CD4-positive, CD25-positive, alpha-beta regulatory T cell (primary cell): ENCODE results near the gene ACTN1. TPM values are rescaled to one million over a fixed set of nuclear protein-coding genes. Genes with fewer than 3 reads are reported as not detected.

Experiments
- ATAC-seq, 2 donors: fragments of 150-1000 bp; cut with Tn5 transposase; one replicate each; pipeline ENCODE4 v1.10.0; 2021; ENCODE audit warnings: low read depth in 2 of 2, moderate number of reproducible peaks in 2 of 2, moderate library complexity in 1 of 2
- DNase-seq, 3 donors: peaks; one replicate each; pipeline versions ENCODE4 v3.0.0 to v3.0.0-alpha.2; 2012 to 2022; ENCODE audit warnings: mixed read lengths in 1 of 3
- H3K27ac ChIP-seq: one replicate; pipeline ENCODE4 v1.7.0; 2013; ENCODE audit warnings: mild to moderate bottlenecking, low read length; ENCODE audit not compliant: insufficient read depth, poor library complexity, severe bottlenecking
- H3K27me3 ChIP-seq: one replicate; pipeline ENCODE4 v1.7.0; 2013; ENCODE audit warnings: low read length; ENCODE audit not compliant: control insufficient read depth, insufficient read depth
- H3K36me3 ChIP-seq: one replicate; pipeline ENCODE4 v1.7.0; 2013; ENCODE audit warnings: mild to moderate bottlenecking, low read length, moderate library complexity; ENCODE audit not compliant: control insufficient read depth, insufficient read depth
- H3K4me1 ChIP-seq: 2 replicates; pipeline ENCODE4 v1.7.0; 2013; ENCODE audit warnings: mild to moderate bottlenecking, low read length; ENCODE audit not compliant: insufficient read depth, control insufficient read depth, poor library complexity, severe bottlenecking
- H3K4me3 ChIP-seq: one replicate; pipeline ENCODE4 v1.7.0; 2013; ENCODE audit warnings: low read depth, mild to moderate bottlenecking, low read length, moderate library complexity
- H3K9me3 ChIP-seq, 2 experiments: 1 replicate in 1 of 2; 2 replicates in 1 of 2; pipeline ENCODE4 v1.7.0; 2013; ENCODE audit warnings: low read length in 2 of 2, mild to moderate bottlenecking in 1 of 2, moderate library complexity in 1 of 2; ENCODE audit not compliant: control insufficient read depth in 2 of 2
- H3K27ac Mint-ChIP-seq, 3 donors: one replicate each; pipeline ENCODE4 v1.8.0; 2020 to 2022; ENCODE audit warnings: mild to moderate bottlenecking in 3 of 3, mixed read lengths in 3 of 3, moderate library complexity in 2 of 3
- H3K27me3 Mint-ChIP-seq: one replicate; pipeline ENCODE4 v1.8.0; 2022; ENCODE audit warnings: mild to moderate bottlenecking, mixed read lengths
- H3K36me3 Mint-ChIP-seq: one replicate; pipeline ENCODE4 v1.8.0; 2020; ENCODE audit warnings: mixed read lengths
- H3K4me1 Mint-ChIP-seq, 4 donors: one replicate each; pipeline ENCODE4 v1.8.0; 2020 to 2022; ENCODE audit warnings: mixed read lengths in 4 of 4, mild to moderate bottlenecking in 1 of 4
- H3K4me3 Mint-ChIP-seq, 4 donors: one replicate each; pipeline ENCODE4 v1.8.0; 2020 to 2022; ENCODE audit warnings: mild to moderate bottlenecking in 4 of 4, mixed read lengths in 4 of 4, moderate library complexity in 3 of 4
- H3K9me3 Mint-ChIP-seq, 7 donors: one replicate each; pipeline ENCODE4 v1.8.0; 2020 to 2022; ENCODE audit warnings: mixed read lengths in 7 of 7, mild to moderate bottlenecking in 3 of 7, moderate library complexity in 2 of 7
- polyA plus RNA-seq, 4 donors: library from polyadenylated mRNA; unstranded; fragments of 300-500 nt; fragmentation: Illumina TruSeq; gene quantifications; one replicate each; pipeline ENCODE4 v1.2.3, GENCODE V29; 2021
- total RNA-seq: library from RNA; stranded (reverse); gene quantifications from one replicate; pipeline ENCODE4 v1.2.3, GENCODE V29; 2022

ACTN1 gene
- total and polyA plus RNA-seq, 5 donors from 2014 or later, result 28.3 to 78.8 (median 47.5) TPM

- no peak overlapping the region for H3K27ac Mint-ChIP-seq
- peaks cover 0 to 2% (median 0%) of the 10 kb centered on the region in 7 donors for H3K9me3 Mint-ChIP-seq
- H3K4me3 ChIP-seq, result no peak overlapping the region
- peaks cover 55% of the 10 kb centered on the region for H3K36me3 Mint-ChIP-seq
- DNase-seq, result no peak
- H3K9me3 ChIP-seq, result no peaks in the 10 kb centered on the region
- no peaks in the 10 kb centered on the region for H3K27me3 ChIP-seq
- peaks cover 51% of the 10 kb centered on the region for H3K36me3 ChIP-seq
- no peak for ATAC-seq
- no peak overlapping the region for H3K27ac ChIP-seq
- H3K4me1 Mint-ChIP-seq, result no peaks in the 10 kb centered on the region
- H3K4me1 ChIP-seq, result no peaks in the 10 kb centered on the region
- H3K4me3 Mint-ChIP-seq, result no peak overlapping the region
- no peaks in the 10 kb centered on the region for H3K27me3 Mint-ChIP-seq
Observed at GRCh38 chr14:68879321-68879781, 99.8 kb downstream of the ACTN1 start.

GRCh38 chr14:68878908-68879307 is 100.2 kb downstream of the ACTN1 start:
- H3K36me3 Mint-ChIP-seq, result peaks cover 57% of the 10 kb centered on the region
- H3K27me3 Mint-ChIP-seq, result no peaks in the 10 kb centered on the region

GRCh38 chr14:68877993-68878575 is 101.0 kb downstream of the ACTN1 start:
- H3K27ac Mint-ChIP-seq, result no peak overlapping the region

More at GRCh38 chr14:68878908-68879307, 100.2 kb downstream of the ACTN1 start:
- no peak overlapping the region for H3K27ac ChIP-seq
- peaks cover 0 to 2% (median 0%) of the 10 kb centered on the region in 7 donors for H3K9me3 Mint-ChIP-seq
- no peak overlapping the region for H3K4me3 Mint-ChIP-seq
- no peak overlapping the region for H3K27ac Mint-ChIP-seq
- H3K36me3 ChIP-seq, result peaks cover 47% of the 10 kb centered on the region
- DNase-seq, result no peak
- H3K27me3 ChIP-seq, result no peaks in the 10 kb centered on the region
- H3K4me1 ChIP-seq, result no peaks in the 10 kb centered on the region
- no peaks in the 10 kb centered on the region for H3K9me3 ChIP-seq
- H3K4me1 Mint-ChIP-seq, result no peaks in the 10 kb centered on the region
- H3K4me3 ChIP-seq, result no peak overlapping the region
- ATAC-seq, result no peak

GRCh38 chr14:68876976-68877375 is 102.1 kb downstream of the ACTN1 start:
- no peaks in the 10 kb centered on the region for H3K27me3 Mint-ChIP-seq
- no peak for DNase-seq
- H3K27ac Mint-ChIP-seq, result peak overlapping the region in 1 of 3 donors; percentile 42
- no peaks in the 10 kb centered on the region for H3K9me3 ChIP-seq
- no peaks in the 10 kb centered on the region for H3K27me3 ChIP-seq
- peaks cover 64% of the 10 kb centered on the region for H3K36me3 Mint-ChIP-seq
- H3K36me3 ChIP-seq, result peaks cover 44% of the 10 kb centered on the region
- H3K27ac ChIP-seq, result no peak overlapping the region
- no peak overlapping the region for H3K4me3 ChIP-seq
- ATAC-seq, result no peak
- H3K4me3 Mint-ChIP-seq, result peak overlapping the region in 1 of 4 donors; percentile 4
- H3K9me3 Mint-ChIP-seq, result peaks cover 0 to 2% (median 0%) of the 10 kb centered on the region in 7 donors
- H3K4me1 ChIP-seq, result no peaks in the 10 kb centered on the region
- H3K4me1 Mint-ChIP-seq, result no peaks in the 10 kb centered on the region

More at GRCh38 chr14:68877993-68878575, 101.0 kb downstream of the ACTN1 start:
- Mint-ChIP-seq H3K9me3 (peaks cover 0 to 2% (median 0%) of the 10 kb centered on the region in 7 donors), H3K36me3 (peaks cover 65% of the 10 kb centered on the region), H3K27me3 (no peaks in the 10 kb centered on the region), H3K4me3 (no peak overlapping the region), H3K4me1 (no peaks in the 10 kb centered on the region)
- Histone ChIP-seq H3K36me3 (peaks cover 46% of the 10 kb centered on the region), H3K9me3 (no peaks in the 10 kb centered on the region), H3K4me3 (no peak overlapping the region), H3K27me3 (no peaks in the 10 kb centered on the region), H3K4me1 (no peaks in the 10 kb centered on the region), H3K27ac (no peak overlapping the region)
- DNase-seq, result no peak
- no peak for ATAC-seq

GRCh38 chr14:68874746-68875155 is 104.4 kb downstream of the ACTN1 start:
- Histone ChIP-seq H3K4me1 (no peaks in the 10 kb centered on the region), H3K27ac (no peak overlapping the region), H3K36me3 (peaks cover 28% of the 10 kb centered on the region), H3K9me3 (no peaks in the 10 kb centered on the region), H3K27me3 (no peaks in the 10 kb centered on the region), H3K4me3 (no peak overlapping the region)
- DNase-seq (peak in 1 of 3 donors; percentile 19), ATAC-seq (peak in 1 of 2 donors; percentile 60)
- Mint-ChIP-seq H3K36me3 (peaks cover 53% of the 10 kb centered on the region), H3K9me3 (peaks cover 0 to 2% (median 0%) of the 10 kb centered on the region in 7 donors), H3K27me3 (no peaks in the 10 kb centered on the region), H3K27ac (peak overlapping the region in 2 of 3 donors; percentile 20 to 38), H3K4me3 (peak overlapping the region in 1 of 4 donors; percentile 37), H3K4me1 (no peaks in the 10 kb centered on the region)

GRCh38 chr14:68873376-68873775 is 105.7 kb downstream of the ACTN1 start:
- H3K36me3 Mint-ChIP-seq, result peaks cover 49% of the 10 kb centered on the region
- ATAC-seq, result no peak
- Histone ChIP-seq H3K27me3 (no peaks in the 10 kb centered on the region), H3K4me3 (no peak overlapping the region), H3K4me1 (no peaks in the 10 kb centered on the region), H3K27ac (no peak overlapping the region), H3K36me3 (peaks cover 24% of the 10 kb centered on the region), H3K9me3 (no peaks in the 10 kb centered on the region)
- no peaks in the 10 kb centered on the region for H3K27me3 Mint-ChIP-seq
- no peak overlapping the region for H3K4me3 Mint-ChIP-seq
- H3K9me3 Mint-ChIP-seq, result peaks cover 0 to 2% (median 0%) of the 10 kb centered on the region in 7 donors
- DNase-seq, result no peak
- no peaks in the 10 kb centered on the region for H3K4me1 Mint-ChIP-seq
- H3K27ac Mint-ChIP-seq, result no peak overlapping the region

GRCh38 chr14:68871392-68871791 is 107.7 kb downstream of the ACTN1 start:
- Histone ChIP-seq H3K4me1 (no peaks in the 10 kb centered on the region), H3K9me3 (no peaks in the 10 kb centered on the region), H3K27ac (no peak overlapping the region), H3K4me3 (no peak overlapping the region), H3K36me3 (peaks cover 14% of the 10 kb centered on the region), H3K27me3 (no peaks in the 10 kb centered on the region)
- H3K4me1 Mint-ChIP-seq, result no peaks in the 10 kb centered on the region
- H3K27me3 Mint-ChIP-seq, result no peaks in the 10 kb centered on the region
- DNase-seq (no peak), ATAC-seq (no peak)
- no peak overlapping the region for H3K27ac Mint-ChIP-seq
- no peak overlapping the region for H3K4me3 Mint-ChIP-seq
- peaks cover 33% of the 10 kb centered on the region for H3K36me3 Mint-ChIP-seq
- H3K9me3 Mint-ChIP-seq, result peaks cover 0 to 2% (median 0%) of the 10 kb centered on the region in 7 donors

GRCh38 chr14:68866991-68867533 is 112.0 kb downstream of the ACTN1 start:
- Histone ChIP-seq H3K36me3 (no peaks in the 10 kb centered on the region), H3K4me3 (no peak overlapping the region), H3K27ac (no peak overlapping the region), H3K9me3 (peaks cover 6 to 8% of the 10 kb centered on the region in 2 experiments), H3K4me1 (no peaks in the 10 kb centered on the region), H3K27me3 (no peaks in the 10 kb centered on the region)
- ATAC-seq (no peak), DNase-seq (no peak)
- no peak overlapping the region for H3K27ac Mint-ChIP-seq
- H3K4me3 Mint-ChIP-seq, result no peak overlapping the region
- H3K36me3 Mint-ChIP-seq, result peaks cover 7% of the 10 kb centered on the region
- H3K4me1 Mint-ChIP-seq, result no peaks in the 10 kb centered on the region
- peaks cover 0 to 10% (median 0%) of the 10 kb centered on the region in 7 donors for H3K9me3 Mint-ChIP-seq
- H3K27me3 Mint-ChIP-seq, result no peaks in the 10 kb centered on the region
